Body of pancreas (tissue), 4 donors: ENCODE results near the gene PRPS1.

Experiments used
- POLR2A ChIP-seq, 3 donors: fragments of 450-650 bp; IDR thresholded peaks; one replicate each; pipeline ENCODE4 v1.6.1; 2016; ENCODE audit warnings: antibody characterized with exemption in 3 of 3, mild to moderate bottlenecking in 2 of 3
- TF ChIP-seq, protein P1 (sequence below), 7 experiments: fragments of 450-650 bp in 4 of 7; fragments of 200-600 bp in 3 of 7; sonication (generic) in 3 of 7; IDR thresholded peaks; one replicate each; pipeline ENCODE4 v1.5.1; 2016 to 2019; ENCODE audit warnings: antibody characterized with exemption in 7 of 7

DNA sequence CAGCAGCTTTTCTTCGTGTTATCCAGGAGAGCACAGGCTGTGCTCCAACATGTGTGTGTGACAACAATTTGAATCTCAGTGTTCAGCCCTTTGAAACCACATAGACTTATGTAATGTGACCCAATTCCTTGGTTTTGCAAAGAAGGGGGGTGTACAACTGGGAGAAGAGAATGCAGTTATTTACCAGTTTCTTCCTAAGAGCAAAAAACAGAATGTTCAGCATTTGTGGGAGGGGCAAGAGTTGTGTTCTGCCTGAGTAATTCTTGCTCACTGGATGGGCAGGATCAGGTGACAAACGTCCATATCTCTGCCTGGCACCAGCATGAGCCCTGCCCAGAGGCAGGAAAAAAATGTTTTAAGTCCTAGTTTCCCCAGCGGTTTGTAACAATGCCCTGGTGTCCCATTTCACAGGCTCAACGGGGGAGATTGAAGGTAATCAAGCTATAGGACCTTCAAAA, 72.0 kb downstream of the PRPS1 start:
- no peak for TF ChIP-seq POLR2A (IDR thresholded peaks at IDR 0.05)
- TF ChIP-seq, protein P1, sequence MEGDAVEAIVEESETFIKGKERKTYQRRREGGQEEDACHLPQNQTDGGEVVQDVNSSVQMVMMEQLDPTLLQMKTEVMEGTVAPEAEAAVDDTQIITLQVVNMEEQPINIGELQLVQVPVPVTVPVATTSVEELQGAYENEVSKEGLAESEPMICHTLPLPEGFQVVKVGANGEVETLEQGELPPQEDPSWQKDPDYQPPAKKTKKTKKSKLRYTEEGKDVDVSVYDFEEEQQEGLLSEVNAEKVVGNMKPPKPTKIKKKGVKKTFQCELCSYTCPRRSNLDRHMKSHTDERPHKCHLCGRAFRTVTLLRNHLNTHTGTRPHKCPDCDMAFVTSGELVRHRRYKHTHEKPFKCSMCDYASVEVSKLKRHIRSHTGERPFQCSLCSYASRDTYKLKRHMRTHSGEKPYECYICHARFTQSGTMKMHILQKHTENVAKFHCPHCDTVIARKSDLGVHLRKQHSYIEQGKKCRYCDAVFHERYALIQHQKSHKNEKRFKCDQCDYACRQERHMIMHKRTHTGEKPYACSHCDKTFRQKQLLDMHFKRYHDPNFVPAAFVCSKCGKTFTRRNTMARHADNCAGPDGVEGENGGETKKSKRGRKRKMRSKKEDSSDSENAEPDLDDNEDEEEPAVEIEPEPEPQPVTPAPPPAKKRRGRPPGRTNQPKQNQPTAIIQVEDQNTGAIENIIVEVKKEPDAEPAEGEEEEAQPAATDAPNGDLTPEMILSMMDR (IDR thresholded peaks at IDR 0.05), result no peak
